Measurements from ENCODE around the gene TSSK6.

The TSSK6 gene

GRCh38 chr19:19507354-19507753, 8.0 kb downstream of the TSSK6 start:
- no peak for DNase-seq

DNA sequence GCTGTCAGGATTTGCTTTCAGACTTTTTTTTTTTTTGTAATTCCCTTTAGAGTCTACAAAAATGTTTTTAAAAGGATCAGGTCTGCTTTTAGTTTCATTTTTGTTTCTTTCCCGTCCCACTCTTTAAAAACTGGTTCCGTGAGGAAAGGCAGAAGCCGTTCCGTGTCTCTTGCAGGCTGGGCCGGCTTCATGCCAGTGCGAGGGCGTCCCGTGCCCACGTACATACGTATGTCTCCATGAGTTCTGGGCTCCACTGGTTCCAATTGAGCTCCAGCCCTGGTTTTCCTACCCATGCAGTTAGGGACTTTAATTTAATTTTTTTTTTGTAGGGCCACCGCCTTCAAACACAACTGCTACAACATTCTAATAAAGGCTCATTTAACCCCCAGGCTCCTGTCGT, 8.8 kb downstream of the TSSK6 start:
- DNase-seq, result no peak

DNA sequence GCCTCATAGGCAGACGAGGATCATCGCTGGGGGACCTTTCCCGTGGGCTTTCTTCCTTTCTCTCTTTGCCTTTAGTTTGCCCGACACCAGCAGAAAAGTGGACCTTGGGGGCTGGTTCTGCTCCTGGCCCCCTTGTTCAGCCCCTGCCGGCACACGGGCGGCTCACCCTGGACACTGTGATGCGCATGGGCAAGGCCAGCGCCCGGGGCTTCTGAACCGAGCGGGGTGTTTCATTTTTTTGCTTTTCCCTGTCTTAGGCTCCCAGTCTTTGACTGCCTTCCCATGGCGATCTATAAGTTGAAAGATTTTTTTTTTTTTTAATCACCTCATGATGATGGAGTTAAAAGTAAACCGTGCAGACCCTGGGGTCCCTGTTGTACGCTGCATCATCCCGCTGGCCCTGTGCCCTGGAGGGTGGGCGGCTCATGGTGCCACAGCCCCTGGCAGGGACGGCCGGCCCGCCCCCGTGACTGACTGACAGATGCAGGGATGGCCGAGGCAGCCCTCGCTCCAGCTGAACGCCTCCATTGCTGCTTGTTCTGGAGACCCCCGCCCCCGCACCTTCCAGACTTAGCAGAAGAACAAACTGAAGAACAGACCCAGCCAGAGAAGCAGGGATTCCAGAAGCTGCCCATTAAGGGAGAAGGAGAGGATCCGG, 9.6 kb downstream of the TSSK6 start:
- DNase-seq, result no peak

DNA sequence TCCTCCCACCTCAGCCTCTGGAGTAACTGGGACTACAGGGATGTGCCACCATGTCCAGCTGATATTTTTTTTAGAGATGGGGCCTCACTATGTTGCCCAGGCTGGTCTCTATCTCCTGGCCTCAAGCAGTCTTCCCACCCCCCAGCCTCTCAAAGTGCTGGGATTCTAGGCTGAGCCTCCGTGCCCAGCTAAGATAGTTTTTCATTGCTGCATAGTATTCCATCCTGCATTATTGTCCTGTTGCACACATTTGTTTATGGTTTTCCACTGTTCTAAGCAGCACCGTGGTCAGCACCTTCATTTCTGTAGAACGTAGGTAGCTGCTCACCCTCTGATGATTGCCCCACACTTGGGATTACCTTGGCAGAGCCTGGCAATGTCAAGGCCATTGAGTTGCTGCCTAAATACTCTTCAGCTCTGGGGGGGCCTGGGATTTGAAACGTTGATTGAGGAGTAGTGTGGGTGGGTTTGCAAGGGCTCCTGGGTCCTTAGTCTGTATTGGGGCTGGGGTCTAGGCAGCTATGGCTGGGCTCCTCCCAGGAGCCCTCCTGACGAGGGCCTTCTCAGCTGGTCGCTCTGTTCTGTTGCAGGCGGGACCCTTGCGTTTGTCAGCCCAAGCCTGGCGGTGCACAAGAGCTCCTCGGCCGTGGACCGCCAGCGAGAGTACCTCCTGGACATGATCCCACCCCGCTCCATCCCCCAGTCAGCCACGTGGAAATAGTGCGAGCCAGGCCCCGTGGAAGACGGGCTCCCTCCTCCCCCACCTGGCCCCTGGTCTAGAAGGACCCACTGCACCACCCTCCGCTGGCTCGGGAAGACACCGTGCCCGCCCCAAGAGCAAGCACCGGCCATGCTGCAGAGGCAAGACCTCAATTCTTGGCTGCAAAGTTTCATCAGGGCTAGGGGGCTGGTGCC, 10.3 kb downstream of the TSSK6 start:
- DNase-seq, result no peak

GRCh38 chr19:19502808-19503602, 12.3 kb downstream of the TSSK6 start:
- no peak for DNase-seq

DNA sequence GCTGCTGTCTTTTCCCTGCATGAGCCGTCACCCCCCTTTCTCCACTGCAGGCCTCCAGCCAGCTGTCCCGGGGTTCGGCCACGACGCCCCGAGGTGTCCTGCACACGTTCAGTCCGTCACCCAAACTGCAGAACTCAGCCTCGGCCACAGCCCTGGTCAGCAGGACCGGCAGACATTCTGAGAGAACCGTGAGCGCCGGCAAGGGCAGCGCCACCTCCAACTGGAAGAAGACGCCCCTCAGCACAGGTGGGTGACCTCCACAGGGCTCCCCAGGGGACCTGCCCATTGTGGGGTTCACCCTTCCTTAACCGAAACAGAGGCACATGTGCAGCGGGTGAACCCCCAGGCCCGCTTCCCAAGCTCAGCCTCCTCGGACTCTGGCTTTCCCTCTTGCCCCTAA, 13.1 kb downstream of the TSSK6 start:
- no peak for DNase-seq

DNA sequence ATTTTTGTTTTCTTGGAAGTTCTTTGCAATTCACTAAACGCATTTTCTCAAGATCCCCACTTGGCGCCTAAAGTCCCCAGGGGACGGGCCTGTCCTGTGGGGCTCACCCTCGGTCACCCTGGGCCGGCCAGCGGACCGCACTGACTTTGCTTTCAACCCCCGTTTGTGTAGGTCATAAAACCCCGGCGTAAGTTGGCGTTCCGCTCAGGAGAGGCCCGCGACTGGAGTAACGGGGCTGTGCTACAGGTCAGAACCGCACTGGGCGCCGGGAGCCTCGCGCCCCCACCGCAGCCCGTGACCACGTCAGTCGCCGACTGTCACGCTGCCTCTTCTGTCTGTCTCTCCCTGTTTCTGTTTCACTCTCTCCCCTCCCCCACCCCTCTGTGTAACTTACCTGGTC, 13.6 kb downstream of the TSSK6 start:
- DNase-seq, result no peak

- no peak for DNase-seq
Observed at GRCh38 chr19:19500975-19501644, 14.2 kb downstream of the TSSK6 start.

GRCh38 chr19:19499272-19499995, 15.9 kb downstream of the TSSK6 start:
- DNase-seq, result no peak

DNA sequence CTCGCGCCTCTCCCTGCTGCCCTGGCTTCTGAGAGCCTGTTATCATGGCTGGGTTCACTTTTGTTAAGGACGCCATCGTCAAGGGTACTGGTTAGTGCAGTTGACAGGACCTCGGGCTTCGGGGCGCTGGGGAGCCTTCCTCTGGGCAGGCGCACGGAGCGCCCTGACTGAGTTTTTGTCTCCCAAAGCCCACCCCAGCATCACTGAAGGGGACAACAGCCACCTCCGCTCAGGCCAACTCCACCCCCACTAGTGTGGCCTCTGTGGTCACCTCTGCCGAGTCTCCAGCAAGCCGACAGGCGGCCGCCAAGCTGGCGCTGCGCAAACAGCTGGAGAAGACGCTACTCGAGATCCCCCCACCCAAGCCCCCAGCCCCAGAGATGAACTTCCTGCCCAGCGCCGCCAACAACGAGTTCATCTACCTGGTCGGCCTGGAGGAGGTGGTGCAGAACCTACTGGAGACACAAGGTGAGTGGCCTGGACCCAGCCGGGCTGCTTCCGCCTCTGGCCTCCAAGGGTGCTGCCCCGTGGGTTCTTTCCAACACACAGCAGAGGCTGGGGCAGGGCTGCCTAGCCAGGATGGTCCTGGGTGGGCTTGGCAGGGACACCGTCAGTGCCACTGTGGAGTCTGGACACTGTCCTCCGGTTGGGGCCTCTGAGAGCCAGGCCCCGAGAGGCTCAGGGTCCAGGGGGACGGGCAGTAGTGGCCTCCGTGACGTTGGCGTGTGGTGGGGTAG, 16.9 kb downstream of the TSSK6 start:
- no peak for DNase-seq

DNA sequence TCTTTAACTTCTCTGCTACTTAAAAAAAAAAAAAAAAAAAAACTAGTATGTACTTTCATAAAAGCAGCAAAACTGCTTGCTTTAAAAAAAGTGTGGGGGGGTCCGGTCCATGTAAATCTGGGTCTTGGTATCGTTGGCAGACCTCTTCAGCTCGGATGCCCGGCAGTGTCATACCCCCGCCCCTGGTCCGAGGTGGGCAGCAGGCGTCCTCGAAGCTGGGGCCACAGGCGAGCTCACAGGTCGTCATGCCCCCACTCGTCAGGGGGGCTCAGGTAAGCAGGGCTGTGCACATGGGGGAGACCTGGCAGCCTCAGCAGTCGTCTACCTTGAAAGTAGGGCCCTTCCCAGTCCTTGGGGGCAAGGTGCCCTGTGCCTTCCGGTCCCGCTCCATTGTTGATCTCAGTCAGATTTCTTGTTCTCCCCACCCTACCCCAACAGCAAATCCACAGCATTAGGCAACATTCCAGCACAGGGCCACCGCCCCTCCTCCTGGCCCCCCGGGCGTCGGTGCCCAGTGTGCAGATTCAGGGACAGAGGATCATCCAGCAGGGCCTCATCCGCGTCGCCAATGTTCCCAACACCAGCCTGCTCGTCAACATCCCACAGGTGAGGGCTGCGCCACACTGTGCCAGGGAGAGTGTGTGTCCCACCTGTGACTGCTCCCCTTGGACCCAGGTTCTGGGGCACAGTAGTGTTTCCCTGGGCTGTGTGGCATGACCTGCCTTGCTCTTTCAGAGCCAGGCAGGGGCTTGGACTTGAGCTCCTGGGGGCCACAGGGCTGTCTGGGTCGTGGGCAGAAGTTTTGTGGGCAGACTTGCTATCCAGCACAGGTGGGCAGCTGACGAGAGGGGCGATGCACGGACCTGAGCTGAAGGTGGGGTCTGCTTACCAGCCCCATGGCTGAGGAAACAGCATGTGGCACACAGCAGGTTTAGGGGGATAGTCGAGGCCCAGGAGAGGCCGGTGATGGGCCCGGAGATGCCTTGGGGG, 19.4 kb downstream of the TSSK6 start:
- DNase-seq, result no peak

GRCh38 chr19:19493841-19494546, 21.4 kb downstream of the TSSK6 start:
- DNase-seq, result peak in 9 of 56 donors; percentile 7 to 38 (median 22)

GRCh38 chr19:19492026-19492610, 23.2 kb downstream of the TSSK6 start:
- no peak for DNase-seq

GRCh38 chr19:19491321-19492025, 23.9 kb downstream of the TSSK6 start:
- no peak for DNase-seq

- DNase-seq, result peak in 53 of 56 donors; percentile 20 to 86 (median 62)
Observed at GRCh38 chr19:19490214-19490968, 25.0 kb downstream of the TSSK6 start.

GRCh38 chr19:19489804-19490204, 25.5 kb downstream of the TSSK6 start:
- no peak for DNase-seq
